LNCaP clone FGC (cell line): ENCODE measurements around the gene SLPI.

Experiments
- DNase-seq: peaks from one replicate; pipeline ENCODE4 v3.0.0-alpha.2; 2011; ENCODE audit warnings: low read depth
- H3K4me3 ChIP-seq: 2 replicates; pipeline ENCODE4 v1.5.1; 2011; ENCODE audit warnings: mild to moderate bottlenecking, low read depth, low read length, control low read depth
- CTCF ChIP-seq: IDR thresholded peaks from 2 replicates; pipeline ENCODE4 v1.5.1; 2012; ENCODE audit warnings: mild to moderate bottlenecking; ENCODE audit not compliant: control insufficient read depth, insufficient read depth; ENCODE audit errors: extremely low read depth

The SLPI gene

GRCh38 chr20:45206725-45207124 lies 47.6 kb downstream of the SLPI start, which contains the start of gene SEMG1:
SEMG1 (plus strand) TSS chr20:45207033; CDS start chr20:45207054, 21 bp downstream.
- no peak for DNase-seq
- TF ChIP-seq CTCF = no peak
- H3K4me3 ChIP-seq = no peak within 1 kb of the TSS
